Adrenal gland (tissue), 12 donors: Measurements from ENCODE around the gene DPEP1. TPM values are rescaled to one million over a fixed set of nuclear protein-coding genes. Genes with fewer than 3 reads are reported as not detected.

Experiments used
- DNase-seq, 7 donors: peaks; one replicate each; pipeline ENCODE4 v3.0.0-alpha.2; 2019 to 2020
- H3K27ac ChIP-seq, 5 donors: fragments of 200-600 bp; sonication (generic) in 4 of 5; 1 replicate in 3 of 5; 2 replicates in 2 of 5; pipeline versions ENCODE4 v1.5.1 to v1.8.0; 2016 to 2020; ENCODE audit warnings: mild to moderate bottlenecking in 1 of 5
- H3K27me3 ChIP-seq: fragments of 200-600 bp; 2 replicates; pipeline ENCODE4 v1.8.0; 2021
- H3K36me3 ChIP-seq, 2 donors: fragments of 200-600 bp; replicated peaks in 1 of 2; 1 replicate in 1 of 2; 2 replicates in 1 of 2; pipeline versions ENCODE4 v1.5.1 to v1.8.0; 2018 to 2022
- H3K4me1 ChIP-seq, 2 donors: fragments of 200-600 bp; replicated peaks in 1 of 2; 1 replicate in 1 of 2; 2 replicates in 1 of 2; pipeline versions ENCODE4 v1.5.1 to v1.8.0; 2018 to 2021
- H3K4me3 ChIP-seq, 4 donors: fragments of 200-600 bp; sonication (generic) in 3 of 4; one replicate each; pipeline ENCODE4 v1.5.1; 2016 to 2018
- H3K9me3 ChIP-seq, 3 donors: fragments of 200-600 bp; sonication (generic) in 1 of 3; replicated peaks in 1 of 3; 1 replicate in 2 of 3; 2 replicates in 1 of 3; pipeline versions ENCODE4 v1.5.1 to v1.8.0; 2016 to 2021
- CTCF ChIP-seq, 6 experiments: fragments of 450-650 bp in 4 of 6; fragments of 200-600 bp in 2 of 6; sonication (generic) in 1 of 6; IDR thresholded peaks; 1 replicate in 5 of 6; 2 replicates in 1 of 6; pipeline versions ENCODE4 v1.5.1 to v1.8.0; 2016 to 2021; ENCODE audit warnings: antibody characterized with exemption in 6 of 6, mild to moderate bottlenecking in 2 of 6, moderate library complexity in 1 of 6
- POLR2A ChIP-seq, 2 donors: fragments of 450-650 bp; IDR thresholded peaks; one replicate each; pipeline ENCODE4 v1.6.1; 2017; ENCODE audit warnings: antibody characterized with exemption in 2 of 2, mild to moderate bottlenecking in 2 of 2, moderate library complexity in 1 of 2
- WGBS, 4 donors: extraction: QIAGEN DNeasy Blood & Tissue Kit in 2 of 4; methylation state at CpG; one replicate each; pipeline versions ENCODE4 v1.1.5 to v1.1.7; 2013 to 2017; 5-methylcytosine and 5-hydroxymethylcytosine counted together
- intact Hi-C, 2 donors: fragments of 100-400 bp; cut with DNase I; formaldehyde crosslinking; loops; one replicate each; pipeline versions ENCODE4 v1.14.1 to v1.15.0; 2022 to 2023
- polyA plus RNA-seq, 3 donors: library from polyadenylated mRNA; stranded (reverse); fragments of 200-250 nt in 2 of 3; fragments of 350-450 nt in 1 of 3; fragmentation: Illumina TruSeq in 1 of 3; extraction: RNeasy Lipid Tissue Mini Kit (QIAGEN cat#74804) in 1 of 3; gene quantifications; one replicate each; pipeline ENCODE4 v1.2.3, GENCODE V29; 2013 to 2014
- total RNA-seq, 9 donors: library from RNA; depleted of rRNA in 4 of 9; stranded (reverse); fragments of >200 nt in 4 of 9; fragments of 120-200 nt in 1 of 9; fragmentation: NEBNext Ultra II Directional in 1 of 9; extraction: Animal tissue kit (Norgen Biotek cat#: 25700) in 1 of 9; gene quantifications; one replicate each; pipeline versions ENCODE4 v1.1.0 to v1.2.4, GENCODE V29; 2013 to 2023
- donor health status: healthy with polysubstance abuse.
- donor health status: Bipolar disorder and iron deficiency.
- donor health status: DM: yes; HTN: yes; CAD: no.
- donor health status: DM: no; HTN: no; CAD: no.
- donor health status: DM: no; HTN: no; CAD: no.
- donor health status: DM: yes; HTN: yes; CAD: no.

DPEP1 gene
- total and polyA plus RNA-seq, 12 donors: 0.44 to 27.3 (median 4.5) TPM

- no peak overlapping the region for H3K27ac ChIP-seq
- H3K27me3 ChIP-seq: no peaks in the 10 kb centered on the region
- no peak for DNase-seq
- no peak overlapping the region for H3K4me3 ChIP-seq
- no peaks in the 10 kb centered on the region for H3K9me3 ChIP-seq
- no peaks in the 10 kb centered on the region for H3K4me1 ChIP-seq
- no peaks in the 10 kb centered on the region for H3K36me3 ChIP-seq
- intact Hi-C loops: no loop called here
- 81 to 87% (median 84%) methylated on average over 15 to 16 of the region's 16 CpGs for WGBS, 4 donors
- TF ChIP-seq CTCF (IDR thresholded peaks at IDR 0.05): no peak
- TF ChIP-seq POLR2A (IDR thresholded peaks at IDR 0.05): no peak
Observed at GRCh38 chr16:89672177-89672941, 58.9 kb downstream of the DPEP1 start.

GRCh38 chr16:89678258-89678657, 64.8 kb downstream of the DPEP1 start:
- no peaks in the 10 kb centered on the region for H3K27me3 ChIP-seq
- H3K27ac ChIP-seq: no peak overlapping the region
- H3K36me3 ChIP-seq: no peaks in the 10 kb centered on the region
- intact Hi-C loops: no loop called here
- TF ChIP-seq POLR2A (IDR thresholded peaks at IDR 0.05) (no peak), CTCF (IDR thresholded peaks at IDR 0.05) (no peak)
- no peaks in the 10 kb centered on the region for H3K9me3 ChIP-seq
- DNase-seq: no peak
- no peaks in the 10 kb centered on the region for H3K4me1 ChIP-seq
- H3K4me3 ChIP-seq: no peak overlapping the region
- WGBS, 4 donors: 89 to 100% (median 98%) methylated on average over 2 of the region's 2 CpGs

GRCh38 chr16:89685916-89686315, 72.5 kb downstream of the DPEP1 start:
- TF ChIP-seq POLR2A (IDR thresholded peaks at IDR 0.05): no peak
- no peak for TF ChIP-seq CTCF (IDR thresholded peaks at IDR 0.05)
- 83 to 100% (median 93%) methylated on average over 1 of the region's 1 CpG for WGBS, 4 donors
- Histone ChIP-seq H3K4me1 (peaks cover 8 to 10% of the 10 kb centered on the region in 2 donors), H3K4me3 (no peak overlapping the region), H3K36me3 (peaks cover 0 to 15% of the 10 kb centered on the region in 2 donors), H3K9me3 (no peaks in the 10 kb centered on the region), H3K27me3 (no peaks in the 10 kb centered on the region), H3K27ac (no peak overlapping the region)
- intact Hi-C loops: no loop called here
- no peak for DNase-seq

- TF ChIP-seq CTCF (IDR thresholded peaks at IDR 0.05) (no peak), POLR2A (IDR thresholded peaks at IDR 0.05) (peak; percentile 53 to 54)
- no peaks in the 10 kb centered on the region for H3K9me3 ChIP-seq
- WGBS, 4 donors: 1% methylated on average over 31 to 67 of the region's 67 CpGs; no CpG with 5 or more reads in 1 of the 4 donors
- no peaks in the 10 kb centered on the region for H3K27me3 ChIP-seq
- H3K4me1 ChIP-seq: peaks cover 8 to 10% of the 10 kb centered on the region in 2 donors
- peak within 1 kb of the TSS in 4 of 5 donors; percentile 49 to 81 (median 68) for H3K27ac ChIP-seq
- peaks cover 0 to 21% of the 10 kb centered on the region in 2 donors for H3K36me3 ChIP-seq
- DNase-seq: peak; percentile 83 to 95 (median 93)
- peak within 1 kb of the TSS; percentile 42 to 82 (median 68) for H3K4me3 ChIP-seq
- intact Hi-C loops: no loop called here
Observed at GRCh38 chr16:89686520-89687091, 73.2 kb downstream of the DPEP1 start, which contains the start of gene CDK10. Gene CDK10, plus strand, starts transcription at chr16:89686689. Its CDS starts 22 bp downstream, at chr16:89686711.
